ENCODE measurements around the gene MIS18BP1.

MIS18BP1 gene

DNA sequence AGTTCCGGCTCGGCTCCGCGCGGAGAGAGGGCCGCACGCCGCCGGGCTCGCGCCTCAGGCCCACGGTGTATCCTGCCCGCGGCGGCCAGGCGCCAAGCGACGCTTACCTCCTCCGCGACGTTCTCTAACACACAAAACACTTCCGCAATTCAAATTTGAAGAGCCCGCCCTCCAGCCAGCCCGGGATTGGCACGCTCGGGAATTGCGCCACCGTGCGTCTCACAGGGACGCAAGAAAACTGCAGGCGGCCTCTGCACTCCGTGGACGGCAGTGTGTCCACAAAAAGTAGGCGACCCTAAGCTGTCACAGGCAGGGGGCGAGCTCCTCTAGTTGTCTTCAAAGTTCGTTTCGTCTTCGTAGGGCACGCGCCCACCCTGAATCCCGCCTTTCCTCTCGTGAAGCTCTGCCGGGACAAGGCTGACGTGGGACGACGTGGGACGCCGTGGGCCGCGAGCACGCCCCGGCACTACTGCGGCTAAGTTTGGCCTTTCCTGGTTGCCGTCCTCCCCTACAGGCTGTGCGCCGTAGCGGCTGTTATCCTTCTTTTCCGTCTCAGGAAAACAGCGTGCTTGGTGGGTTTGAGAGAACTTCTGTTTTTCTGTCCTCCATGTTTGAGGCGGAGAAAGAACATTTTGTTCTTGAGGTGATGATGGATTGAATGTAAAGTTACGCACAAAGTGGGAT lies at the start of gene MIS18BP1:
Gene MIS18BP1, minus strand, starts transcription at position 133 of the 684 bp plus-strand sequence. CDS start 5,916 bp downstream, outside the sequence.
- peak; percentile 99 for DNase-seq (ENCODE audit: low read depth, low spot score)

DNA sequence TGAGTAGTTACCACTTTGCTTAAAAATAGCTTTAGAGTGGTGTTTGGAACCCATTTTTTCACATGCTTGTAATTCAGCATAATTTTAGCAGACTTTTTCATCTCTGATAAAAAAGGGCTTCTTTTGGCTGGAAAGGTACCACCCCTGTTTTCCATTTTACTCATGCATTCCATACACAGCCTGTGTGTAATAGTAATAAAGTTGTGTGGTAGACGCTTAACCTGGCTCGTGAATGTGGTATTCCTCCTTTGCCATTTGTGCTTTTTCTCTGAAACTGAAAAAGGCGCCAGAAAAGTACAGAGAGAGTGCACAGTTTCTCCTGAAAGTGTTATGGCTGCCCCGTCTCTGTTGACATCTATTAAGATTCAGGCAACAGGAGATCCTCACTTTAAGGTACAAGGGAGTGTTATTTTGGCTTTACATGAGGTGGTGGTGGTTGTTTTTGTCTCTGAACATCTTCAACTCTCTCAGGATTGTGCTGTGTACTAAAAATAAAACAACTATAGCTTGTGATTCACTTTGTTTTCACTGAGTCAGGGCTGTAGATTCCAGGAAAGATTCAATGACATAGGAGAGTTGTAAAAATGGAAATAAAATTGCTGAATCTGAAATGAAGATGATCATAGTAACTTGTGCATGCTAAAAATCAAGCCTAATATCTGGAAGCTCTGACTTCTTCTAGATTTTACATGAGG lies 45.6 kb upstream of the MIS18BP1 start:
- DNase-seq (ENCODE audit: low read depth, low spot score): no peak

DNA sequence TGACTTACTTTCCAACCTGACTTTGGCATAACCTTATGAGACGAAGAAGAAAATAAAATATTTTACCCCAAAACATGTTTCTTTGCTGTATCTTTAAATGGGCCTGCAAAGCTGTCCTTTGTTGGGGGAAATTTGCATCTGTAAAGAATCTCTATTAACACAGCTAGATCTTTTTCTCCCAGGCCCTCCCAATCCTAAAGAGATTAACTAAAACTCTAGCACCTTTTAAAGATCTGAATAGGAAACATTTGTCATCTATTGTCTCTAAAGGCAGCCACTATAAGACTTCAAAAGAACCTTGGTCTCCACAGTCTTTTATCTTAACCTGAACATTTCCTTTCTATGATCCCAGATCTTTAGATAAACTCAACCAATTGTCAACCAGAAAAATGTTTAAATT lies 41.8 kb upstream of the MIS18BP1 start:
- DNase-seq (ENCODE audit: low read depth, low spot score): peak; percentile 42

DNA sequence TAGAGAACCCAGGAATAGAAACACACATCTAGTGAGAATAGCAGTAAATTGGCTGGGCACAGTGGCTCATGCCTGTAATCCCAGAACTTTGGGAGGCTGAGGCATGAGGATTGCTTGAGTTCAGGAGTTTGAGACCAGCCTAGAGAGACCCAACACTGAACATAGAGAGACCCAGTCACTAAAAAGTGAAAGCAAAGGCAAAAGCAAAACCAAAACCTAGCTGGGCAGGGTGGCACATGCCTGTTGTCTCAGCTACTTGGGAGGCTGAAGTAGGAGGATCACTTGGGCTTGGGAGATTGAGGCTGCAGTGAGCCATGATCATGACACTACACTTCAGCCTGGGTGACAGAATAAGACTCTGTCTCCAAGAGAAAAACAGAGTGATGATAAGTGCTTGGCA lies 37.5 kb upstream of the MIS18BP1 start:
- DNase-seq (ENCODE audit: low read depth, low spot score): no peak

DNA sequence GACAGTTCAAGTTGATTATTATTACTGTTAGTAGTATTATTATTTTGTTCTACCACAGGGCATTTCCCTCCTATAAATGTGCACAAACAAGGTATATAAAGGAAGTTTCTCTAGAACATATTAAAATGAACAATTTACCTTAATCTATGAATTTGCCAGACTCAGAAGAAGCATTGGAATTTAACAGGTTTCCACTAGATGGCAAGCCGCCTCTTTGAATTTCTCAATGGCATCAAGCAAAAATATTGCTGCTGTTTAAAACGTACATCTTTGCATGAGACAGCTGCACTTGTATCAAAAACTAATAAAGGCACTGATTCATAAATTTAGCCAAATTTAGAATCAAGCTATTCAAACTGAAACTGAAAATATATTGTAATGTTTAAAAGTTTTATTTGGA lies 34.6 kb upstream of the MIS18BP1 start:
- DNase-seq (ENCODE audit: low read depth, low spot score): no peak

DNA sequence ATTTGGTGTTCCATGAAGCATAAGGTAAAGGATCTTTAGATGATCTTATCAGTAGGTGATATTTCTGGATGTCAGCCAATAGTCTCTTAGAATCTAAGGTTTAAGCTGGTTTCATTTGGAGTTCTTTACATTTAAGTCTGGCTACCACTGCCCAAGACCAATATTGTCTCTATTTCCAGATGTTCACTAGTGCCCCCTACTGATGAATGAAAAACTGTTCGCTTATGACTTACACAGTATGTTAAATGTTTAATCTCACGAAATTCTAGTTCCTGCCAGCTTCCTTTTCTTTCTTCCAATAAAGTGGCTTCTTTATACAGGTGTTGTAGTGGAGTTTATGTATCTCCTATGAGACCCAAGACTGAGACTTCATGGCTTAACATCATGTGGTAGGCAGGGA lies 31.8 kb upstream of the MIS18BP1 start:
- no peak for DNase-seq (ENCODE audit: low read depth, low spot score)

DNA sequence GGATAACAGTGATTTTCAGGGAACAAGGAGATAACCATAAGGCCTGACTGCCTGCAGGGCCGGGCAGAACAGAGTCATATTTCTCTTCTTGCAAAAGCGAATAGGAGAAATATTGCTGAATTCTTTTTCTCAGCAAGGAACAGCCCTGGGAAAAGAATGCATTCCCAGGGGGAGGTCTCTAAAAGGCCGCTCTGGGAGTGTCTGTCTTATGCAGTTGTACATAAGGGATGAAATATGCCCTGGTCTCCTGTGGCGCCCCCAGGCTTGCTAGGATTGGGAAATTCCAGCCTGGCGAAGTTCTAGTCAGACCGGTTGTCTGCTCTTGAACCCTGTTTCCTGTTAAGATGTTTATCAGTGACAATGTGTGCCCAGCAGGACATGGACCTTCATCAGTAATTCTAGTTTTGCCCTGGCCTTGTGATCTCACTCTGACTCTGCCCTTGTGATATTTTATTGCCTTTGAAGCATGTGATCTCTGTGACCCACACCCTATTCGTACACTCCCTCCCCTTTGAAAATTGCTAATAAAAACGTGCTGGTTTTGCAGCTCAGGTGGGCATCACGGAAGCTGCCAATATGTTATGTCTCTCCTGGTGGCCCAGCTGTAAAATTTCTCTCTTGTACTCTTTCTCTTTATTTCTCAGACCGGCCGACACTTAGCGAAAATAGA lies 28.9 kb upstream of the MIS18BP1 start:
- DNase-seq (ENCODE audit: low read depth, low spot score): peak; percentile 22

DNA sequence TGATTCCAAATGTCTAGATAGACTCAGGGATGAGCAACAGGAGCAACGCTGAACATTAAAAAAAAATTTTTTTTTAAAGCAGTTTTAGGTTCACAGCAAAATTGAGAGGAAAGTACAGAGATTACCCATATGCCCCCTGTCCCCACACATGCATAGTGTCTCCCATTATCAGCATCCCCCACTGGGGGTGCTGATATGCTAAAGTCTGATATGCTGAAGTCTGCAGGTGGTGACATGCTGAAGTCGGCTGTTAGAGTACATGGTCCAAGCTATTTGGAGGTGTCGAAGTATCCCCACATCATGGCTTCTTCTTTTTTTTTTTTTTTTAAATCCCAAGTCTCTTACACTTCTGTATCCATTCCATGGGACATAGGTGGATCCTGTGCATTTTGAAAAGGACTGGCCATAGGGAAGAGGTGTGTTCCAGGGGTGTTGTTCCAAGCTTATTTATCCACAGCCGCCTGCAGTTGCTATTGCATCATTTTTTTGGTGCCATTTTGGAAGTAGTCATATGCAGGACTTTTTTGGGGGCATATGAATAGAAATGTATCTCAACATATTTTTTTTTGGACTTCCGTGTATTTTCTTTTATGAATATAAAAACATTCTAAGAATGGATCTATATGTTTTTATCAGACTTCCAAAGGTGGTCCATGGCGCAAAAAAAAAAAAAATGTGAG lies 19.0 kb upstream of the MIS18BP1 start:
- DNase-seq (ENCODE audit: low read depth, low spot score): no peak

DNA sequence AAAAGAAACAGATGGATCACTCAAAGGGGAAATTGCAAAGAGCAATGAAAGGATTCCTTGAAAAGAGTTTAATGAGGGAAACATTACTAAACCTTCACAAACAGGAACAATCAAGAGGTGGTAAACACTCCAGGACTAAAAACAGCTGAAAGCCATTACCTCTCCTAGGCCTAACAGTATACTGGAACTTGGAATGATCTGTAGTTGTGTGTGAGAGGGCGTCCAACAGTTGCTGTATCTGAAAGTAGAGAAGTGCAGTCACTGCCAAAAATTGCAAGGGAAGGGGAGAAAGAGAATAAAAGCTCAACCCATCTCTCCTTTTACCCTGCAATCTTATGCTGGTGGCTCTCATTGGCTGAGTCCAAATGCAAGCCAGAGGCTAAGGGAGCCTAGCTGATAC lies 17.0 kb upstream of the MIS18BP1 start:
- DNase-seq (ENCODE audit: low read depth, low spot score): no peak

DNA sequence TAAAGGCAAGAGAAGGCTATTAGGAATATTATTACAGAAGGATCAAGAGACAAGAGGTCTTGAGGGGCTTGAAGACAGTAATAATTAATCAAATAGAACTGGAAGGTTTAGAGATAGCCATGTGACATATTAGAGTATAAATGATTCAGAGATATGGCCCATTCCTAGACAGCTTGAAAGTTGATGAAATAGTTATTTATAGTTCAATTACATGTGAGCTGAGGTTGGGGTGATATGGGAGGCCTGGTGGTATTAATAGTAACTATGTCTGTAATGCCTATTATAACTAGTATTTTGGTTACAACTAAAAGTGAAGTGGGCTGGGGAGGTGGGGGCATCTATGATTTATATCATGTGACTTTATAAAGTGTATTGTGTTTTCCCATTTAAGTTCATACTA lies 14.1 kb upstream of the MIS18BP1 start:
- DNase-seq (ENCODE audit: low read depth, low spot score): no peak

DNA sequence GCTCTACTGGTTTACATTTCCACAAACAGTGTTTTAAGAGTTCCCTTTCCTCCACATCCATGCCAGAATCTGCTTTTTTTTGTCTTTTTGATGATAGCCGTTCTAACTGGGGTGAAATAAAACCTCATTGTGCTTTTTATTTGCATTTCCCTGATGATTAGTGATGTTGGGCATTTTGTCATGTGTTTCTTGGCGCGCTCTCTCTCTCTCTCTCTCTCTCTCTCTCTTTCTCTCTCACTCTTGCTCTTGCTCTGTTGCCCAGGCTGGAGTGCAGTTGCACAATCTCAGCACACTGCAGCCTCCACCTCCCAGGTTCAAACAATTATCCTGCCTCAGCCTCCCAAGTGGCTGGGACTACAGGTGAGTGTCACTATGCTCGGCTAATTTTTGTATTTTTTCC lies 9.6 kb upstream of the MIS18BP1 start:
- DNase-seq (ENCODE audit: low read depth, low spot score): no peak

DNA sequence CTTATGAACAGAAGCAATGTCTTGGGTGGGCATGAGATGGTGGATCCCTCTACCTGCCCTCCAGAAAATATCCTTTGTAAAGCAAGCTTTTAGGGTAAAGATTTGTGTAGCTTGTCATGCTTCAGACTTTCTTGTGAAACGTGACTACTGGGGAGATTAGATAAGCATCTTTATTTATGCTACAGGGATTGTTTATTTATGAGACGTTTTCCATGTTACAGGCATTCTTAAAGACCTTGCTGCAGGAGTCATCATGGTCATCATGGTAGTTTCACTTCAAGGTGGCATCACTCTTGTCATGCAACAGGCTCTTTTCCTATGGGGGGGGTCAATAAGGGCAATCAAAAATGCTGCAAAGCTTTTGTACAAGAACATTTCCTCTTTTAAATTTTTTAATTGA lies 8.2 kb upstream of the MIS18BP1 start:
- DNase-seq (ENCODE audit: low read depth, low spot score): no peak

DNA sequence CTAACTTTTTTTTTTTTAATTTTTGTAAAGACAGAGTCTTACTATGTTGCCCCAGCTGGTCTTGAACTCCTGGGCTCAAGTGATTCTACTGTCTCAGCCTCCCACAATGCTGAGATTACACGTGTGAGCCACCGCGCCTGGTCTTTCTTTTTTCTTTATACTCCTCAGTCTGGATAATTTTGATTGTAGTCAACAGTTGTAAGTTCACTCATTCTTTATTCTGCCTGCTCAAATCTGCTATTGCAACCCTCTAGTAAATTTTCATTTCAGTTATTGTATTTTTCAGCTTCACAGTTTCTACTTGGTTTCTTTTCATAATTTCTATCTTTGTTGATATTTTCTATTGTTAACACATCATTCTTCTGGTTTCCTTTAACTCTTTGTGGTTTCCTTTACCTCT lies 5.8 kb upstream of the MIS18BP1 start:
- no peak for DNase-seq (ENCODE audit: low read depth, low spot score)

DNA sequence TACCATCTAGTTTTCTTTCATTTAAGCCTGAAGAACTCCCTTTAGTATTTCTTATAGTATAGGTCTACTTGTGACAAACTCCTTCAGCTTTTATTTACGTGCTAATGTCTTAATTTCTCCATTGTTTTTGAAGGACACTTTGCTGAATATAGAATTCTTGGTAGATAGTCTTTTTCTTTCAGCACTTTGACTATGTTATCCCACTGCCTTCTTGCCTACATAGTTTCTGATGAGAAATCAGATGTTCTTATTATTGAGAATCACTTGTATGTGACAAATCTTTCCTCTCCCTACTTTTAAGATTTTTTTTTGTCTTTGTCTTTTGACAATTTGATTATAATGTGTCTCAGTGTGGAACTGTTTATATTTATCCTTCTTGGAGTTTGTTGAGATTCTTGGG lies 5.1 kb upstream of the MIS18BP1 start:
- DNase-seq (ENCODE audit: low read depth, low spot score): no peak

DNA sequence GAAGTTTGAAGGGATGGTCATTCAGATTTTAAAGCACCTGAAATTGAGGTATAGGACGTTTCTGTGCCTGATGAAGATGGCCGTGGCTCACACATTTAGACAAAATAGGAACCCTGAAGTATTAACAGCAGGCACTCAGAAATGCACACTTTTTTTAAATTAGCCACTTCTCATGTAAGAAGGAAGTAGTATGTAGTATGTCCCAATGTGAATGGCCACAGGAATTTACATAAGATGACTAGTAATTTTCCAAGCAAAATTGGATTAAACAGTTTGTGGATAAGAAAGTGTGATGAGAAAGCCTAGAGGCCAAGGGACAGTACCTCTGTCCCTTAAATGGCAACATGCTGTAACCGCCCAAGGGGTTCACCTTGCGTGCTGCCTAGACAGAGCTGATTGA lies 1.8 kb upstream of the MIS18BP1 start:
- no peak for DNase-seq (ENCODE audit: low read depth, low spot score)

DNA sequence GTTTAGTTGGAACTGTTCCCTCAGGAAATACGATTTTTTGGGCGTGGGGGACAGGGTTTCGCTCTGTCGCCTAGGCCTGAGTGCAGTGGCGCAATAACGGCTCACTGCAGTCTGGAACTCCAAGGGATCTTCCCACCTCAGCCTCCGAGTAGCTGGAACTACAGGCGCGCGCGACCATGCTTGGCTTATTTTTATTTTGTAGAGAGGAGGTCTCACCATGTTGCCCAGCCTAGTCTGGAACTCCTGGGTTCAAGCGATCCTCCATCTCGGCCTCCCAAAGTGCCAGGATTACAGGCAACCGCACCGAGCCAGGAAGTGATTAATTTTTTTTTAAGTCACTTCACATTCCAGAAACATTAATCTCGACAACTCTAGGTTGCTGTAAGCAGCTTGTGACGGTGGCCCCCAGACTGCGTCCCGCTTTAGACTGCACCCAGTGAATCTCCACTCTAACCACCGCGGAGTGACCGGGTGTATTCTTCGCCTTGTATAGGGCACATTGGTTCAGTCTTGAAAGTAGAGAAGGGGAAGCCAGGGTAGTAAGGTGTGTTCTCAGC lies 830 bp upstream of the MIS18BP1 start:
- DNase-seq (ENCODE audit: low read depth, low spot score): no peak

DNA sequence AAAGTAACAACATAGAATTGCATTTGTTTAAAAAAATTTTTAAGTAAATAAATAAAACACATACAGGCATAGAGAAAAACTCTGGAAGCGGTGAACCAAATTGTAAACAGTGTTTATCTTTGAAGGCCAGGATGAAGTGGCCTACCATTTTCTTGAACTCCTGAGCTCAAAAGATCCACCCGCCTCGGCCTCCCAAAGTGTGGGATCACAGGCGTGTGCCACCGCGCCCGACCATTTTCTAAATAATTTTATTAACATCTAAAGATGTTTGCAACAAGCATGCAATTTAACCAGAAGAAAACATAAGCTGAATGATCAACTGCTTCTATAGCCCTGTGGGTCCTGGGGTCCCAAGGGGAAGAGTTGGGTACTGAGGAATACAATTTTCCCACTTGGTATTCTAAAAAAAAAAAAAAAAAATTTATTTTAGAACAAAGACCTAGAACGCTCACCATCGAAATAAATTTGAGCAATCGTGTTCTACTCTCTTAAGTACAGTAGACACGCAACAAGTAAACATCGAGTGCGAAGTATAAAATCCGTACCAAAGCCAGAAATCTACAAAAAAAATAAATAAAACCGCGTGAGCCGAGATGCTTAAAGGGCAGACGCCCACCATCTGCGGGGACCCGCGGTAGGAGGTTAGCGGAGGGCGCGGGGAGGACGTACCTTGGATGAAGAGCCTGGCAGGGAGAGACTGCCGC lies 484 bp downstream of the MIS18BP1 start:
- peak; percentile 13 for DNase-seq (ENCODE audit: low read depth, low spot score)

DNA sequence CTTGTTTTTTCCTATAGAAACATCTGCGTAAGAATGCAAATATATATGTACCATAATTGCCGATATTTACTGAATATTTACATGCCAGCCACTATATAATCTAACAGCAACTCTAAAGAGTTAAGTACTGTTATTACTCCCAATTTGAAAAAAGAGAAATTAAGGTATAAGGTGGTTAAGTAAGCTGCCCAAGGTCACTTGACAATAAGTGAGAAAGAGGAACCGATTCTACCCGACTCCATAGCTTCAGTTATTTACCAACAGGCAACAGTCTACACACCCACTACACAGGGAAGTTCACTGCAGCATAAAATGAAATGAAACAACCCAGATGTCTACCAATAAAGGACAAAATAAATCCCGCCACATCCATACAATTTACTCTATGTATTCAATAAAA lies 1.1 kb downstream of the MIS18BP1 start:
- DNase-seq (ENCODE audit: low read depth, low spot score): no peak

DNA sequence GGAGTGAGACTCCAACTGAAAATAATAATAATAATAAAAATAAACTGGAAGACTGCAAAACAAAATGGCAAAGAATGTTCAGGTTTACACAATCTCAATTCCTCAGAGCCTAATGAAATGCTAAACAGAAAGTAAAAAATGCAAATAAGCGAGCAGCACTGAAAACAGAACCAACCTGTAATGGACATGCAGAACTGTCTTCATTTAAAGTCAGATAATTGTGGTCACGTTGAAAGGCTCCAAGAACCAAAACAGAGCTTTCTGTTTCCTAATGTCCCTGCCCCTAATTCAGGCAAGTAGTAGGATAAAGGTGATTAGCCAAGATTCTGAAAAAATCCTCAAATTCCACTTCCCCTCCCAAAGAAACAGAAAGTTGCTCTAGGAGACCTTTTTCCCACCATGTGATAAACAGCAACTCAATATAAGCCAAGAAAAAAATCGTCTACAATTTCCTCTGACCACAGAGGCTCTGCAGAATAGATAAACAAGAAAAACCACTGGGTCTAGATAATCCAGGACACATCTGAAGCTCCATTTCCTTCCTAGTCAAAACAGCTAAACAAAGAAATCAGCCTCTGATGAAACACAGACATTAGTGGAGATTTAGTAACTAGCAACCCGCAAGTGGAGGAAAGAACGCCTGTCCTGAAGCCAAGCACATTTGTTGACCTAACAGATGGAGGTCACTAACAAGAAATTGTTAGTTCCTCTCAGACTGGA lies 3.0 kb downstream of the MIS18BP1 start:
- peak; percentile 24 for DNase-seq (ENCODE audit: low read depth, low spot score)

DNA sequence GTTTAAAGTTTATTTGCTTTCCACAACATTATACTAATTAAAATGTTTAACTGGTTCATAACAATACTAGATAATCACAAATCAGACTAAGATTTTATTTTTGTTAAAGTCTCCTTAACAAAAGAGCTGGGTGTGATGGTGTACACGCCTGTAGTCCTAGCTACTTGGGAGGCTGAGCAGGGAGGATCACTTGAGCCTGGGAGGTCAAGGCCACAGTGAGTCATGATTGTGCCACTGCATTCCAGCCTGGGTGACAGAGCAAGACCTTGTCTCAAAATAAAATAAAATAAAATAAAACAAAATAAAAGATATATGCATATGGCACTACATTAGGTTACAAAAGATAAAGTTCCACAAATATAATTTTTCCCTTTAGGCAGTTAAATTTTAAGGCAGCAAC lies 5.6 kb downstream of the MIS18BP1 start:
- DNase-seq (ENCODE audit: low read depth, low spot score): no peak

DNA sequence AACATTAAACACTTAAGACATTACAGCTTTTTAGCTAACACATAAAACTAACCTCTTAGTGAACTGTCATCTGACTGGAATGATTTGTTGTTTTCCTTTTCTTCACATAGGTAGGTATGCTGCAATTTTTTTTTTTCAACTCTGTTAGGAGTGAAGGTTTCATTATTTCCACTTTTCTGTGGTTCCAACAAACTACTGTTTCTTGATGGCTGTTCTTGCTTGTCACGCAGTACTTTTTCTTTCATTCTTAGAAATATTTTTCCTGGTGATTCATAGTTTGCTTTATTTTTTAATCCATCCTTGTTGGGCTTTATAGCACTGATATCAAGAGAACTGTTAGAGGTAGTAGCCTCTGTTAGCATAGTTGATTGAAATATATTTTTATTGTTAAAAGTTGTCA lies 6.3 kb downstream of the MIS18BP1 start:
- no peak for DNase-seq (ENCODE audit: low read depth, low spot score)
